Measurements from ENCODE around the gene FHOD3.
"Not testable (repeated sequence)": the region's sequence is repeated elsewhere in the genome, so short reads cannot be mapped to it uniquely, and the experiment has no call there.

The FHOD3 gene

GRCh38 chr18:36762965-36763364 lies 465.5 kb downstream of the FHOD3 start:
- not testable (repeated sequence) for DNase-seq (ENCODE audit: low read depth in 1 of 2, low spot score in 1 of 2)

- no peak for DNase-seq (ENCODE audit: low read depth in 1 of 2, low spot score in 1 of 2)
Observed at GRCh38 chr18:36766836-36767235, 469.3 kb downstream of the FHOD3 start.

- no peak for DNase-seq (ENCODE audit: low read depth in 1 of 2, low spot score in 1 of 2)
Observed at GRCh38 chr18:36769172-36769571, 471.7 kb downstream of the FHOD3 start.

GRCh38 chr18:36769611-36770314 lies 472.2 kb downstream of the FHOD3 start:
- DNase-seq (ENCODE audit: low read depth in 1 of 2, low spot score in 1 of 2), result no peak

- DNase-seq (ENCODE audit: low read depth in 1 of 2, low spot score in 1 of 2), result no peak
Observed at GRCh38 chr18:36770315-36770946, 472.9 kb downstream of the FHOD3 start.

GRCh38 chr18:36771245-36771644 lies 473.7 kb downstream of the FHOD3 start:
- no peak for DNase-seq (ENCODE audit: low read depth in 1 of 2, low spot score in 1 of 2)

GRCh38 chr18:36772241-36772723 lies 474.8 kb downstream of the FHOD3 start:
- DNase-seq (ENCODE audit: low read depth in 1 of 2, low spot score in 1 of 2), result no peak

- DNase-seq (ENCODE audit: low read depth in 1 of 2, low spot score in 1 of 2), result no peak
Observed at GRCh38 chr18:36775396-36775795, 477.9 kb downstream of the FHOD3 start.

GRCh38 chr18:36776650-36777049 lies 479.1 kb downstream of the FHOD3 start:
- DNase-seq (ENCODE audit: low read depth in 1 of 2, low spot score in 1 of 2), result no peak

GRCh38 chr18:36777566-36777965 lies 480.1 kb downstream of the FHOD3 start:
- DNase-seq (ENCODE audit: low read depth in 1 of 2, low spot score in 1 of 2), result no peak

GRCh38 chr18:36780748-36781147 lies 483.2 kb downstream of the FHOD3 start:
- no peak for DNase-seq (ENCODE audit: low read depth in 1 of 2, low spot score in 1 of 2)

- DNase-seq (ENCODE audit: low read depth in 1 of 2, low spot score in 1 of 2), result no peak
Observed at GRCh38 chr18:36782710-36783109, 485.2 kb downstream of the FHOD3 start.

- DNase-seq (ENCODE audit: low read depth in 1 of 2, low spot score in 1 of 2), result no peak
Observed at GRCh38 chr18:36783792-36784191, 486.3 kb downstream of the FHOD3 start.

- no peak for DNase-seq (ENCODE audit: low read depth in 1 of 2, low spot score in 1 of 2)
Observed at GRCh38 chr18:36786686-36787085, 489.2 kb downstream of the FHOD3 start.

- no peak for DNase-seq (ENCODE audit: low read depth in 1 of 2, low spot score in 1 of 2)
Observed at GRCh38 chr18:36792634-36793283, 495.2 kb downstream of the FHOD3 start.

- no peak for DNase-seq (ENCODE audit: low read depth in 1 of 2, low spot score in 1 of 2)
Observed at GRCh38 chr18:36798738-36799473, 501.4 kb downstream of the FHOD3 start.

GRCh38 chr18:36805105-36805504 lies 507.6 kb downstream of the FHOD3 start:
- no peak for DNase-seq (ENCODE audit: low read depth in 1 of 2, low spot score in 1 of 2)

- no peak for DNase-seq (ENCODE audit: low read depth in 1 of 2, low spot score in 1 of 2)
Observed at GRCh38 chr18:36808681-36809080, 511.2 kb downstream of the FHOD3 start.

GRCh38 chr18:36809590-36810381 lies 512.3 kb downstream of the FHOD3 start:
- DNase-seq (ENCODE audit: low read depth in 1 of 2, low spot score in 1 of 2), result peak in 1 of 2 donors; percentile 30

- DNase-seq (ENCODE audit: low read depth in 1 of 2, low spot score in 1 of 2), result no peak
Observed at GRCh38 chr18:36811430-36811829, 513.9 kb downstream of the FHOD3 start.

- DNase-seq (ENCODE audit: low read depth in 1 of 2, low spot score in 1 of 2), result no peak
Observed at GRCh38 chr18:36811955-36812354, 514.4 kb downstream of the FHOD3 start.

All from activated CD4-positive, alpha-beta T cell treated with anti-CD3 and anti-CD28 coated beads, Interleukin-2, amount 50 U/mL, for 24 hours (primary cell).